GM18498 (cell line): Measurements from ENCODE around the gene HYI.
"Not testable (repeated sequence)": the region's sequence is repeated elsewhere in the genome, so short reads cannot be mapped to it uniquely, and the experiment has no call there.

Experiments
- ATAC-seq: cut with Tn5 transposase; IDR thresholded peaks from one replicate; pipeline ENCODE4 v1.9.1; 2021; ENCODE audit warnings: mild to moderate bottlenecking, moderate library complexity; ENCODE audit not compliant: unreplicated experiment

HYI gene, protein sequence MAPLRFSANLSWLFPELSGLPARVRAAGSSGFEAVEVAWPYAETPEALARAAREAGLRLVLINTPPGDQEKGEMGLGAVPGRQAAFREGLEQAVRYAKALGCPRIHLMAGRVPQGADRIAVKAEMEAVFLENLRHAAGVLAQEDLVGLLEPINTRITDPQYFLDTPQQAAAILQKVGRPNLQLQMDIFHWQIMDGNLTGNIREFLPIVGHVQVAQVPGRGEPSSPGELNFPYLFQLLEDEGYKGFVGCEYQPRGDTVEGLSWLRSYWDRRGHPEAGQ

DNA sequence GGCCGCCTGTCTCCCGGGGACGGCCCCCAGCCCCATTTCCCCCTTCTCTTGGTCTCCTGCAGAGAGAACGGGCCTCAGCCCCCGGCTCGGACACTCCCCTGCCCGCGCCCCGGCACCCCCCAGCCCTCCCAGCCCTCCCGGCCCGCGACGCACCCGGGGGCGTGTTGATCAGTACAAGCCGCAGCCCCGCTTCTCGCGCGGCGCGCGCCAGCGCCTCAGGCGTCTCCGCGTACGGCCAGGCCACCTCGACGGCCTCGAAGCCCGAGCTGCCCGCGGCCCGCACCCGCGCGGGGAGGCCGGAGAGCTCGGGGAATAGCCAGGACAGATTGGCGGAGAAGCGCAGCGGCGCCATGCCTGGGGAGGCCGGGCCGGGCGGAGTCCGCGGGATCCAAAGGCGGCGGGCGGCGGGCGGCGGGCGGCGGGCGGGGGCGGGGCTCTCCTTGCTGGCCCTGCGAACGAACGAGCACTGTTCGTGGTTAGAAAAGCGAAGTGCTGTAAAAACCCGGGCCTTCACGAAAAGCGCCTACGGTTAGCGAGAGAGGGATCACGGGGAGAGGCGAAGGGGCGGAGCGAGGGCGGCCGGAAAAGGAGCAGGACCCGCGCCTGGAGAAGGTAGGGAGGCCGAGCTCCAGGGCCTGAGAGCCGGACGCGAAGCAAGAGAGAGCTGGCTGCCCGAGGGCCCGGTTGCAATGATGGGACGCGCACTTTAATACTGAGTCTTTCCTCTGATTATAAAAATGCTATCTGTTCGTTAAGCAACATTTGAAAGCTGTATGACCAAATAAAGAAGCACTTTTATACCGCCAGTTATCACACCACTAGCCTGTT is at the start of gene HYI:
HYI (minus strand) TSS at position 490 of the 828 bp plus-strand sequence; CDS start at position 352, 138 bp downstream.
- ATAC-seq, result peak; percentile 40

- ATAC-seq, result not testable (repeated sequence)
Measured at GRCh38 chr1:43501806-43502205, 48.1 kb upstream of the HYI start.

GRCh38 chr1:43499898-43500297 is 46.2 kb upstream of the HYI start:
- ATAC-seq, result no peak

DNA sequence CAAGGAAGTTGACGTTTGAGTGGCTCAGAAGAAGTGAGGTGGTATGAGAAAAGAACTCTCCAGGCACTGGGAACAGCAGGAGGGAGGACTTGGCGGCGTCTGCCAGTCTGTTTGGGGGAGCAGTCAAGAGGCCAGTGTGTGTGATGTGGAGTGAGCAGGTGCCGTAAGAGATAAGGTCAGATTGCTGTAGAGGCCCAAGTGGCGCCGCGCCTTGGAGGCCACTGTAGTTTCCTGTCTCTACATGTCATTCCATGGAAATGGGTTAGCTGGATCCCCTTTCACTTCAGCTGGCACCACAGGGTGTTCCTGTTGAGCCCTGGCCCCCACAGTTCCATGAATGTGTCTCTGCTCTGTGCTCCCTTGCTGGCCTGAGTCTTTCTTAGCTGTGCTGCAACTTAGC is 41.5 kb upstream of the HYI start:
- no peak for ATAC-seq

GRCh38 chr1:43493661-43494450 is 40.1 kb upstream of the HYI start:
- no peak for ATAC-seq

GRCh38 chr1:43492826-43493225 is 39.1 kb upstream of the HYI start:
- ATAC-seq, result no peak

DNA sequence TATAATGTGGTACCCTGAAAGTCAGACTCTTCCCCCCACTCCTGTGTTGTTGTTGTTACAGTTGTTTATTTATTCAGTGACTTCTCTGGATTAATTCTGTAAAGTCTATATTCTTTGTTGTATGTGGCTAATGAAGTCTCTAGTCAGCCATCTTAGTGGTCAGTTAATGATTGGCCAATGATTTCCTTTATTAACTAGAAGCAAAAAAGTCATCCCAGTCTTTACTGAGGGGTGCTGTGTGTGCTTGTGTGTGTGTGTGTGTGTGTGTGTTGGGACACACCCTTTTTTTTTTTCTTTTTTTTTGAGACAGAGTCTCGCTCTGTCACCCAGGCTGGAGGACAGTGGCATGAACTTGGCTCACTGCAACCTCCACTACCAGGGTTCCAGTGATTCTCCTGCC is 37.3 kb upstream of the HYI start:
- ATAC-seq, result no peak

DNA sequence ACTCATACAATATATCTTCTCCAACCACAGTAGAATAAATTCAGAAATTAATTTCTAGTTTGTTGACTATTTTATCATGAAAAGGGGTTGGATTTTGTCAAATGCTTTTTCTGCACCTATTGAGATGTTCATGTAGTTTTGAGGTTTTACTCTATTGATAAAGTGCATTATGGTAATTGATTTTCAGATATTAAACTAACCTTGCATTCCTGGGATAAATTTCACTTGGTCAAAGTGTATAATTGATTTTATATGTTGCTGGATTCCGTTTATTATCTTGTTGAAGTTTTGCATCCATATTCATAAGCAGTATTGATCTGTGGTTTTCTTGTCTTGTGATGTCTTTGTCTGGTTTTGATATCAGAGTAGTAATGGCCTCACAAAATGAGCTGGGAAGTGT is 34.4 kb upstream of the HYI start:
- no peak for ATAC-seq

- ATAC-seq, result no peak
Measured at GRCh38 chr1:43484367-43484766, 30.6 kb upstream of the HYI start.

DNA sequence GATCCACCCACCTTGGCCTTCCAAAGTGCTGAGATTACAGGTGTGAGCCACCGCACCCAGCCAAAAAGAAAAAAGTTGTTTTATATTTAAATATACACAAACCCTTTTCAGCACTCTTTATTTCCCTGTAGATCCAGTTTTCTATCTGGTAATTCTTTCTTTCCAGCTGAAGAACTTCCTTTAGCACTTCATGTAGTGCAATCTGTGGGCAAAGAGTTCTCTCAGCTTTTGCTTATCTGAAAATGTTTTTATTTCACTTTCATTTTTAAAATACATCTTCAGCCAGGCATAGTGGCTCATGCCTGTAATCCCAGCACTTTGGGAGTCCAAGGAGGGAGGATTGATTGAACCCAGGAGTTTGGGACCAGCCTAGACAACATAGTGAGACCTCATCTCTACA is 28.5 kb upstream of the HYI start:
- no peak for ATAC-seq

GRCh38 chr1:43481491-43481890 is 27.8 kb upstream of the HYI start:
- no peak for ATAC-seq

DNA sequence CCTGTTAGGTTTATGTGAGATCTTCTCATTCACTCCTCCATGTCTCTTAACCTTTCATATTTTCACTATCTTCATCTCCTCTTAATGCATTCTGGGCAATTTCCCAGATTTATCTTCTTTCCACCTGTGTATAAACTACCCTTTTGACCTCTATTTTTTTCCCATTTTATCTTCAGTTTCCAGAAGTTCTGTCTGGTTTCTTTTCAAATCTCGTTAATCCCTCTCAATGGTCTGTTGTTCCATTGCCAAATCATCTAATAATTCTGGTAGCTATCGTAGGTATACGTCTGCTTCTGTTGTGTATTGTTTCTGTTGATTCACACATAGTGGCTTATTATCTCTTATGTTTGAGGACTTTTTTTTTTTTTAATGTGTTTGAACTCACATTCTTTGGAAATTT is 25.7 kb upstream of the HYI start:
- no peak for ATAC-seq

- ATAC-seq, result no peak
Measured at GRCh38 chr1:43477716-43478115, 24.0 kb upstream of the HYI start.

DNA sequence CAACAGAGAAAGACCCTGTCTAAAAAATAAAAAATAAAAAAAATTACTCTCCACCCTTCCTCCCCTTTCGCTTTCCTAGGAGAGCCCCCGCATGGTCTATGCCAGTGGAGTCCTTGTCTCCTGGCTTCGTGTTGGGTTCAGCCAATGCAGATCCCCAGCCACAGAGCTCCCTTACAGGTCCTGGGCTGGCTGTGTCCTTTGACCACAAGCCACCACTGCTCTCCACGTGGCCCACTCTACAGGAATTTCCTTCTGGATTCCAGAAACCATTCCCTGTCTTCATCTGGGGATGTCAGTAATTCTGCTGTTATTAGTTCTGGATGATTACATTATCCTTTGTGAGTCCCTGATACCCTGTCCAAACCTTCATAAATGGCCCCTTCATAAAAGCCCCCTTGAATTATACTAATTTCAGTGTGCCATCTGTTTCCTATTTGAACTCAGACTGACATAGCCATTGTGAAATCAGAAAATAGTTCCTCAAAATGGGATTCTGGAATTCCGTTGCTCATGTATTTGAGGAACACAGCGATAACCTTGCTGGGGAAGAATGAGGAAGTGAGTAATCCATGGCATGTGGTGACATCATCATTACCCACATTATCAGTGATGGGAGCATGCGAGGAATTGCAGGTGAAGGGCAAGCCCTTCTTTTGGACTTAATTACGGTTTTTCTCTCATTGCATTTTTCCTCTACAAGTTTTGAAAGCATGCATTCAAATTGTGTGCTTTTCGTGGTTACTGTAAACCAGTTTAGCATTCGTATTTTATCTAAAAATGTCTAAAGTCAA is 22.1 kb upstream of the HYI start:
- not testable (repeated sequence) for ATAC-seq

DNA sequence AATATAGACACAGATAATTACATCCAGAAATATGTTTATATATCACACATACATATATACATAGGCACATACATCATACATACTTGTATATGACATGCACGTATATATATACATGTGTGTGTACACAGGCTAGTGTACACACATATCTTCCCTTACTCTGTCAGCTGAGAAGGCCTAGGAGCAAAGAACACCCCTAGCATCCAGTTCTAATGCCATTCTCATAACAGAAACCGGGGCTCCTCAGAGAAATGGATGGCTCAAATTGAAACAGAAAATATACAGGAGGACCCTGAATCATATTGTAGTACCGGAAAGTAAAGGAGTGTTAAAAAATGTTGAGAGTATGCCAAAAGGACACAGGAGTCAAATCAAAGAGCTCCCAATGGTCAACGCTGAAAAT is 19.7 kb upstream of the HYI start:
- no peak for ATAC-seq

- not testable (repeated sequence) for ATAC-seq
Measured at GRCh38 chr1:43472463-43473151, 18.9 kb upstream of the HYI start.

GRCh38 chr1:43472087-43472462 is 18.3 kb upstream of the HYI start:
- ATAC-seq, result no peak

DNA sequence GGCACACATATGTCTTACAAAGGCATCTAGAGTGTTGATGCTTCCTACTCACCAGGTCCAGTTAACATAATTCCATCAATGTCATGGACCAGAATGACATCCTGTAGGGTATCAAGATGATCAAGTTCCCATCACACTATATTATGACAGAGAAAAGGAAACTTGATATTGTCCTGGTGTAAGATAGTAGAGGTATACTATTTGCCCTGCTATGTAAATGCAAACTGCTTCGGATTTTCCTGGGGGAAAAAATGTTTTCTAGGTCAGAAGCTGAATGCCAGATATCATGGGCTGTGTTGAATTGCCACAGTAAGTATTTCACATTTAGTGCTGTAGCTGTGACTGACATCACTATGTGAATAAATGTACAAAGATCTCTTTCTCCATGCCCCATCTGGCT is 16.2 kb upstream of the HYI start:
- no peak for ATAC-seq

DNA sequence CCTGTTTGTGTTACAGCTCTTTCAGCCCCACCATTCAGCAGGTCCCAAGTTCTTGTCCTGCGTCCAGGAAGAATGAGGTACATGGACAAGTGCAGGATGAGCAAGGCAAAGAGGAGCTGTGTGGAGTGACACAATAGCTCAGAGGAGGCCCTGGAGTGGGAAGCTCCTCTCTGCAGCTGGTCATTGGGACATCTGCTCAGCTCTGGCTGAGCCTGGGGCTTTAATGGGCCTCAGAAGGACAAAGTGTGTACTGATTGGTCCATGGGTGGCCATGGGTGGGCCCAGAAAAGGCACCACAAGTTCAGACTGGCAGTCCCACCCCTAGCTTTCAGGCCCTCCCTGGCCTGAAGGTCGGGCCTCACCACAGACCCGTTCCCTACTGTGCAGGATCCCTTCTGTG is 14.7 kb upstream of the HYI start:
- ATAC-seq, result no peak

GRCh38 chr1:43466403-43466802 is 12.7 kb upstream of the HYI start:
- no peak for ATAC-seq
